GM12878 (cell line): ENCODE results near the gene RPA3. TPM values are rescaled to one million over a fixed set of nuclear protein-coding genes. Genes with fewer than 3 reads are reported as not detected.

Experiments used
- ATAC-seq: fragments of 200-7000 bp; cut with Tn5 transposase; 3 replicates; pipeline ENCODE4 v1.9.1; 2020; ENCODE audit warnings: mild to moderate bottlenecking, moderate library complexity
- BruUV-seq: library from RNA; stranded (reverse); fragments of 400-500 nt; replicated peaks from 2 replicates; lab custom pipeline; 2021; lab: Mats Ljungman, UMichigan
- CTCF ChIA-PET: fragments of 300-600 bp; sonication (Branson Sonifier 250); formaldehyde crosslinking; extraction: SDS; loops from one replicate; lab custom pipeline; 2021; ENCODE audit warnings: inconsistent platforms; lab: Yijun Ruan, JAX
- POLR2A ChIA-PET: fragments of 350-600 bp; formaldehyde crosslinking; extraction: SDS; loops from one replicate; lab custom pipeline; 2021; ENCODE audit warnings: inconsistent platforms; lab: Charles Lee
- RAD21 ChIA-PET: fragments of 300-600 bp; sonication (Branson Sonifier 250); formaldehyde crosslinking; loops from one replicate; lab custom pipeline; 2023; ENCODE audit warnings: antibody characterized with exemption; ENCODE audit not compliant: unreplicated experiment; lab: Charles Lee
- SMC1A ChIA-PET: fragments of 300-600 bp; sonication (Branson Sonifier 250); formaldehyde crosslinking; loops from one replicate; lab custom pipeline; 2023; ENCODE audit not compliant: unreplicated experiment, uncharacterized antibody; lab: Charles Lee
- DNase-seq: peaks from one replicate; pipeline ENCODE4 v3.0.0-alpha.2; 2011; ENCODE audit warnings: low read depth, low spot score
- FAIRE-seq: peaks from 3 replicates; lab custom pipeline; 2011; peaks lifted over from hg19 to GRCh38; lab: Jason Lieb, UNC
- H2AFZ ChIP-seq: 2 replicates; pipeline ENCODE4 v1.6.0; 2011; ENCODE audit warnings: low read depth, low read length, control low read depth; ENCODE audit not compliant: control insufficient read depth
- H3K27ac ChIP-seq: 2 replicates; pipeline ENCODE4 v1.5.1; 2011; ENCODE audit warnings: control low read depth; ENCODE audit not compliant: control insufficient read depth, insufficient read depth
- H3K27me3 ChIP-seq, 2 experiments: replicated peaks in 1 of 2; 2 replicates each; pipeline versions ENCODE4 v1.6.0 to v1.6.1; 2011; ENCODE audit warnings: low read length in 1 of 2; ENCODE audit not compliant: control insufficient read depth in 2 of 2, insufficient read depth in 2 of 2
- H3K36me3 ChIP-seq, 2 experiments: 2 replicates each; pipeline ENCODE4 v1.5.1; 2011; ENCODE audit warnings: low read length in 1 of 2; ENCODE audit not compliant: control insufficient read depth in 2 of 2, insufficient read depth in 2 of 2
- H3K4me1 ChIP-seq: 2 replicates; pipeline ENCODE4 v1.6.1; 2011; ENCODE audit warnings: mild to moderate bottlenecking, low read length, moderate library complexity, mixed read lengths; ENCODE audit not compliant: control insufficient read depth, insufficient read depth
- H3K4me2 ChIP-seq: 2 replicates; pipeline ENCODE4 v1.6.0; 2011; ENCODE audit warnings: control low read depth; ENCODE audit not compliant: control insufficient read depth, insufficient read depth
- H3K4me3 ChIP-seq: fragments of 200-600 bp; sonication (generic); 2 replicates; pipeline ENCODE4 v1.5.1; 2016
- H3K79me2 ChIP-seq: 2 replicates; pipeline ENCODE4 v1.6.0; 2011; ENCODE audit warnings: low read length; ENCODE audit not compliant: control insufficient read depth, insufficient read depth
- H3K9ac ChIP-seq: 2 replicates; pipeline ENCODE4 v1.8.0; 2011; ENCODE audit warnings: low read length, control low read depth, mixed read lengths; ENCODE audit not compliant: control insufficient read depth, insufficient read depth
- H3K9me3 ChIP-seq: replicated peaks from 3 replicates; pipeline ENCODE4 v1.5.1; 2011; ENCODE audit warnings: mild to moderate bottlenecking, low read length; ENCODE audit not compliant: control insufficient read depth, insufficient read depth
- H4K20me1 ChIP-seq: 2 replicates; pipeline ENCODE4 v1.6.0; 2011; ENCODE audit not compliant: control insufficient read depth, insufficient read depth
- CREB1 ChIP-seq: IDR thresholded peaks from 2 replicates; pipeline ENCODE4 v1.6.1; 2012; ENCODE audit warnings: low read depth, mild to moderate bottlenecking, inconsistent platforms
- HDAC2 ChIP-seq: fragments of 200-600 bp; sonication (generic); IDR thresholded peaks from 2 replicates; pipeline ENCODE4 v1.6.1; 2017
- MYB ChIP-seq: fragments of 150-350 bp; IDR thresholded peaks from 2 replicates; pipeline ENCODE4 v1.6.1; 2014; ENCODE audit warnings: mild to moderate bottlenecking, low read depth, low read length, borderline replicate concordance
- NBN ChIP-seq: fragments of 450-650 bp; IDR thresholded peaks from 2 replicates; pipeline ENCODE4 v1.6.1; 2016
- PBX3 ChIP-seq: IDR thresholded peaks from 2 replicates; pipeline ENCODE4 v1.6.1; 2011; ENCODE audit warnings: mild to moderate bottlenecking, low read depth, low read length, moderate library complexity; ENCODE audit not compliant: insufficient replicate concordance
- RBBP5 ChIP-seq: fragments of 200-600 bp; sonication (generic); conservative IDR thresholded peaks from 2 replicates; pipeline ENCODE4 v1.6.1; 2016
- ZBTB4 ChIP-seq: fragments of 450-650 bp; formaldehyde crosslinking; IDR thresholded peaks from 2 replicates; pipeline ENCODE4 v1.4.0; 2022; ENCODE audit warnings: mild to moderate bottlenecking, moderate library complexity
- WGBS: methylation state at CpG from one replicate; pipeline ENCODE4 v1.1.6; 2016; ENCODE audit warnings: low lambda C conversion rate; ENCODE audit not compliant: insufficient replicate concordance, insufficient coverage; ENCODE audit errors: missing lambda C conversion rate; 5-methylcytosine and 5-hydroxymethylcytosine counted together
- in situ Hi-C: fragments of 300-500 bp; cut with MboI; formaldehyde crosslinking; loops from 9 replicates; pipeline ENCODE4 v1.14.3; 2018; ENCODE audit warnings: mixed read lengths
- intact Hi-C: fragments of 100-400 bp; cut with micrococcal nuclease; formaldehyde crosslinking; loops from one replicate; pipeline ENCODE4 v1.14.2; 2022; ENCODE audit not compliant: unreplicated experiment
- polyA plus RNA-seq, 11 experiments: library from polyadenylated mRNA; depleted of rRNA in 4 of 11; unstranded in 6 of 11; stranded (reverse) in 5 of 11; fragments of >200 nt; fragmentation: Nextera tagmentation in 4 of 11; fragmentation: Illumina TruSeq in 1 of 11; extraction: Ambion mirVana in 4 of 11; extraction: Trizol in 1 of 11; gene quantifications; 1 replicate in 1 of 11; 2 replicates in 10 of 11; pipeline versions ENCODE4 v1.2.1 to v1.2.3, GENCODE V29; 2011 to 2016; ENCODE audit warnings: inconsistent platforms in 2 of 11, missing spikeins in 2 of 11, low read depth in 1 of 11
- total RNA-seq, 4 experiments: library from RNA; depleted of rRNA in 3 of 4; stranded (reverse); fragments of >200 nt in 3 of 4; fragmentation: Illumina TruSeq in 1 of 4; extraction: Trizol in 1 of 4; gene quantifications; 2 replicates each; pipeline versions ENCODE4 v1.2.1 to v1.2.3, GENCODE V29; 2013 to 2021

The RPA3 gene
- total and polyA plus RNA-seq, 10 of the 15 experiments (the other 5 are each of a cell fraction or from before 2014, with no cell fraction given): 60.2 to 343 (median 112) TPM

GRCh38 chr7:7751243-7752092 lies 33.1 kb upstream of the RPA3 start:
- 78% methylated on average over 3 of the region's 3 CpGs for WGBS
- H3K27me3 ChIP-seq: no peaks in the 10 kb centered on the region
- FAIRE-seq: no peak
- in situ Hi-C loops (no loop called here), intact Hi-C loops (no loop called here)
- ChIA-PET POLR2A (interaction anchor here (0.7 to 1.3 kb wide), 3 partner anchors 12 to 13 kb away, joined by 3 read pairs; no protein-coding TSS in a partner anchor), RAD21 (interaction anchor here (0.7 to 3.3 kb wide), 4 partner anchors 49 to 180 kb away, joined by 3 to 30 read pairs (median 4); no protein-coding TSS in a partner anchor), CTCF (interaction anchor here (0.7 to 2.7 kb wide), 11 partner anchors 10 to 432 kb away, joined by 3 to 16 read pairs (median 4); no protein-coding TSS in a partner anchor), SMC1A (interaction anchor here (0.7 to 3.3 kb wide), 19 partner anchors 7 to 439 kb away, joined by 3 to 25 read pairs (median 5); partner anchors contain the start of gene RPA3)
- no peaks in the 10 kb centered on the region for H3K4me1 ChIP-seq
- no peak for TF ChIP-seq RBBP5
- no peak for TF ChIP-seq PBX3
- TF ChIP-seq HDAC2: no peak
- TF ChIP-seq CREB1: no peak
- no peak for TF ChIP-seq NBN
- TF ChIP-seq MYB: no peak
- TF ChIP-seq ZBTB4: no peak
- no peak overlapping the region for H3K4me2 ChIP-seq
- BruUV-seq: no TSS peak
- no peaks in the 10 kb centered on the region for H3K36me3 ChIP-seq
- H4K20me1 ChIP-seq: no peaks in the 10 kb centered on the region
- no peak for DNase-seq
- H3K9me3 ChIP-seq: no peaks in the 10 kb centered on the region
- no peak overlapping the region for H3K4me3 ChIP-seq
- no peaks in the 10 kb centered on the region for H3K79me2 ChIP-seq
- H3K27ac ChIP-seq: no peak overlapping the region
- ATAC-seq: peak; percentile 34; the same call in 1 of the 3 replicates
- no peak overlapping the region for H3K9ac ChIP-seq
- no peak overlapping the region for H2AFZ ChIP-seq
